WTC11 (cell line): ENCODE results near the gene NRG3.

Experiments used
- E2F1 ChIP-seq: sonication (generic); formaldehyde crosslinking; IDR thresholded peaks from 2 replicates; pipeline ENCODE4 v1.8.0; 2022; ENCODE audit warnings: mild to moderate bottlenecking, missing genetic modification reagents
- GABPB1 ChIP-seq: sonication (generic); formaldehyde crosslinking; IDR thresholded peaks from 2 replicates; pipeline ENCODE4 v1.8.1; 2023; ENCODE audit warnings: mild to moderate bottlenecking, missing genetic modification reagents
- MXD4 ChIP-seq: fragments of 250-450 bp; sonication (Bioruptor Pico); IDR thresholded peaks from 2 replicates; pipeline ENCODE4 v1.8.0; 2021; ENCODE audit warnings: mild to moderate bottlenecking, moderate library complexity, borderline replicate concordance
- NR2C2 ChIP-seq: sonication (generic); formaldehyde crosslinking; IDR thresholded peaks from 2 replicates; pipeline ENCODE4 v1.8.0; 2022; ENCODE audit warnings: mild to moderate bottlenecking, missing genetic modification reagents
- RELA ChIP-seq: sonication (generic); formaldehyde crosslinking; IDR thresholded peaks from 2 replicates; pipeline ENCODE4 v1.8.1; 2022; ENCODE audit warnings: missing genetic modification reagents, mild to moderate bottlenecking, borderline replicate concordance
- SMAD4 ChIP-seq: sonication (generic); formaldehyde crosslinking; IDR thresholded peaks from 2 replicates; pipeline ENCODE4 v1.8.0; 2022; ENCODE audit warnings: mild to moderate bottlenecking, missing genetic modification reagents
- TF ChIP-seq, protein P1 (sequence below): sonication (generic); formaldehyde crosslinking; conservative IDR thresholded peaks from 2 replicates; pipeline ENCODE4 v1.8.1; 2022; ENCODE audit warnings: mild to moderate bottlenecking, missing genetic modification reagents
- TF ChIP-seq, protein P2 (sequence below): fragments of 200-600 bp; IDR thresholded peaks from 2 replicates; pipeline ENCODE4 v1.8.0; 2022; ENCODE audit warnings: antibody characterized with exemption
- TF ChIP-seq, protein P3 (sequence below): sonication (generic); formaldehyde crosslinking; IDR thresholded peaks from 2 replicates; pipeline ENCODE4 v1.8.1; 2023; ENCODE audit warnings: mild to moderate bottlenecking, missing genetic modification reagents, moderate library complexity

DNA sequence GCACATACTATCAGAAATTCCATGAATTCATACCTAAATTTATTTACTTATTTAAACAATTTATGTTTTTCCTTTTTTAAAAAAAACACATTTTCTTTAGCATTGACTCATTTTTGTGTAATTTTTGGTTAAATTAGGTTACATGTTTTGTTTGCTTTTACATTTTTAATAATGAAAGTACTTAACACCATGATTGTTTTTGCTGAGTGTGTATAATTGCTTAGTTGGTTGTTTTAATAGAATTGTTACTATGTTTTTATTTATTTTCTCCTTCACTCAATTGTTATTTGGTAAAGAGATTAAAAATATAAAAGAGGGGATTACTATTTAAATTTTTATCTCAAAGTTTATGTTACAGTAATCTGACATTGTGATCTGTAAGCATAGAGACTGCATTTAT, 508.4 kb downstream of the NRG3 start:
- TF ChIP-seq, protein P1, sequence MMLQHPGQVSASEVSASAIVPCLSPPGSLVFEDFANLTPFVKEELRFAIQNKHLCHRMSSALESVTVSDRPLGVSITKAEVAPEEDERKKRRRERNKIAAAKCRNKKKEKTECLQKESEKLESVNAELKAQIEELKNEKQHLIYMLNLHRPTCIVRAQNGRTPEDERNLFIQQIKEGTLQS: no peak
- TF ChIP-seq RELA (CRISPR knock-in tag) (no peak), MXD4 (no peak), E2F1 (CRISPR knock-in tag) (no peak), GABPB1 (no peak), SMAD4 (no peak), NR2C2 (no peak)
- TF ChIP-seq, protein P2, sequence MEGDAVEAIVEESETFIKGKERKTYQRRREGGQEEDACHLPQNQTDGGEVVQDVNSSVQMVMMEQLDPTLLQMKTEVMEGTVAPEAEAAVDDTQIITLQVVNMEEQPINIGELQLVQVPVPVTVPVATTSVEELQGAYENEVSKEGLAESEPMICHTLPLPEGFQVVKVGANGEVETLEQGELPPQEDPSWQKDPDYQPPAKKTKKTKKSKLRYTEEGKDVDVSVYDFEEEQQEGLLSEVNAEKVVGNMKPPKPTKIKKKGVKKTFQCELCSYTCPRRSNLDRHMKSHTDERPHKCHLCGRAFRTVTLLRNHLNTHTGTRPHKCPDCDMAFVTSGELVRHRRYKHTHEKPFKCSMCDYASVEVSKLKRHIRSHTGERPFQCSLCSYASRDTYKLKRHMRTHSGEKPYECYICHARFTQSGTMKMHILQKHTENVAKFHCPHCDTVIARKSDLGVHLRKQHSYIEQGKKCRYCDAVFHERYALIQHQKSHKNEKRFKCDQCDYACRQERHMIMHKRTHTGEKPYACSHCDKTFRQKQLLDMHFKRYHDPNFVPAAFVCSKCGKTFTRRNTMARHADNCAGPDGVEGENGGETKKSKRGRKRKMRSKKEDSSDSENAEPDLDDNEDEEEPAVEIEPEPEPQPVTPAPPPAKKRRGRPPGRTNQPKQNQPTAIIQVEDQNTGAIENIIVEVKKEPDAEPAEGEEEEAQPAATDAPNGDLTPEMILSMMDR: no peak
- TF ChIP-seq, protein P3, sequence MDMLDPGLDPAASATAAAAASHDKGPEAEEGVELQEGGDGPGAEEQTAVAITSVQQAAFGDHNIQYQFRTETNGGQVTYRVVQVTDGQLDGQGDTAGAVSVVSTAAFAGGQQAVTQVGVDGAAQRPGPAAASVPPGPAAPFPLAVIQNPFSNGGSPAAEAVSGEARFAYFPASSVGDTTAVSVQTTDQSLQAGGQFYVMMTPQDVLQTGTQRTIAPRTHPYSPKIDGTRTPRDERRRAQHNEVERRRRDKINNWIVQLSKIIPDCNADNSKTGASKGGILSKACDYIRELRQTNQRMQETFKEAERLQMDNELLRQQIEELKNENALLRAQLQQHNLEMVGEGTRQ (CRISPR knock-in tag): no peak
